HepG2 (cell line): Measurements from ENCODE around the gene CD14.

Experiments used
- AKAP8 ChIP-seq: sonication (generic); formaldehyde crosslinking; IDR thresholded peaks from 2 replicates; pipeline ENCODE4 v1.5.1; 2020; ENCODE audit warnings: mild to moderate bottlenecking, missing genetic modification reagents
- JUN ChIP-seq: sonication (generic); formaldehyde crosslinking; IDR thresholded peaks from 2 replicates; pipeline ENCODE4 v1.4.0; 2020; ENCODE audit warnings: mild to moderate bottlenecking, missing genetic modification reagents
- MEIS2 ChIP-seq: sonication (generic); formaldehyde crosslinking; IDR thresholded peaks from 2 replicates; pipeline ENCODE4 v1.9.0; 2021; ENCODE audit warnings: mild to moderate bottlenecking, missing genetic modification reagents
- RAD21 ChIP-seq: fragments of 450-650 bp; formaldehyde crosslinking; IDR thresholded peaks from 2 replicates; pipeline ENCODE4 v1.5.0; 2020; ENCODE audit warnings: mild to moderate bottlenecking
- SOX6 ChIP-seq, 2 experiments: fragments of 450-650 bp in 1 of 2; sonication (generic) in 1 of 2; formaldehyde crosslinking in 1 of 2; IDR thresholded peaks; 2 replicates each; pipeline versions ENCODE4 v1.4.0 to v1.6.1; 2017 to 2020; ENCODE audit warnings: antibody characterized with exemption in 1 of 2, mild to moderate bottlenecking in 1 of 2, missing genetic modification reagents in 1 of 2
- ZNF841 ChIP-seq: sonication (generic); formaldehyde crosslinking; IDR thresholded peaks from 2 replicates; pipeline ENCODE4 v1.8.1; 2023; ENCODE audit warnings: missing genetic modification reagents, borderline replicate concordance
- TF ChIP-seq, protein P1 (sequence below): fragments of 450-650 bp; IDR thresholded peaks from 2 replicates; pipeline ENCODE4 v1.6.1; 2017; ENCODE audit warnings: mild to moderate bottlenecking
- TF ChIP-seq, protein P2 (sequence below): sonication (generic); formaldehyde crosslinking; IDR thresholded peaks from 2 replicates; pipeline ENCODE4 v1.5.0; 2020; ENCODE audit warnings: mild to moderate bottlenecking, missing genetic modification reagents, moderate library complexity

DNA sequence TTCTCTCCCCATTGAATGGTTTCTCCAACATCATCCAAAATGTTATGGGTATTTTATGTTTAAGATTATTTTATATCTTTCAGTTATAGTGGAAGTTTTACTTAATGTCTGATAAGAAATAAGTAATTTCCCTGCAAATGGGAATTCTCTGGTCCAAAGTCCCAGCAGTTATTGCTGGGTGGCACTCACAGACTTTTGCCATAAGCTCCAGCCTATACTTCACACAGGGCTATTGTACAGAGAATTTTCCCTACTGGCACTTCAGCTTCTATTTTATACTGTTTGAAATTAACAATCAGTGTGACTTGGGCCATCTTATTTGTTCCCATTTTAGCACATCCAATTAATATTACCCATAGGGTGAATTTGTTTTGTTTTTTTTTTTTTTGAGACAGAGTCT is 32.9 kb downstream of the CD14 start:
- TF ChIP-seq ZNF841 (CRISPR knock-in tag) (no peak), SOX6 (IDR thresholded peaks at IDR 0.05) (no peak), SOX6 (CRISPR knock-in tag; IDR thresholded peaks at IDR 0.05) (no peak), RAD21 (CRISPR knock-in tag) (no peak), JUN (no peak), MEIS2 (CRISPR knock-in tag) (no peak), AKAP8 (CRISPR knock-in tag) (no peak)
- TF ChIP-seq, protein P1, sequence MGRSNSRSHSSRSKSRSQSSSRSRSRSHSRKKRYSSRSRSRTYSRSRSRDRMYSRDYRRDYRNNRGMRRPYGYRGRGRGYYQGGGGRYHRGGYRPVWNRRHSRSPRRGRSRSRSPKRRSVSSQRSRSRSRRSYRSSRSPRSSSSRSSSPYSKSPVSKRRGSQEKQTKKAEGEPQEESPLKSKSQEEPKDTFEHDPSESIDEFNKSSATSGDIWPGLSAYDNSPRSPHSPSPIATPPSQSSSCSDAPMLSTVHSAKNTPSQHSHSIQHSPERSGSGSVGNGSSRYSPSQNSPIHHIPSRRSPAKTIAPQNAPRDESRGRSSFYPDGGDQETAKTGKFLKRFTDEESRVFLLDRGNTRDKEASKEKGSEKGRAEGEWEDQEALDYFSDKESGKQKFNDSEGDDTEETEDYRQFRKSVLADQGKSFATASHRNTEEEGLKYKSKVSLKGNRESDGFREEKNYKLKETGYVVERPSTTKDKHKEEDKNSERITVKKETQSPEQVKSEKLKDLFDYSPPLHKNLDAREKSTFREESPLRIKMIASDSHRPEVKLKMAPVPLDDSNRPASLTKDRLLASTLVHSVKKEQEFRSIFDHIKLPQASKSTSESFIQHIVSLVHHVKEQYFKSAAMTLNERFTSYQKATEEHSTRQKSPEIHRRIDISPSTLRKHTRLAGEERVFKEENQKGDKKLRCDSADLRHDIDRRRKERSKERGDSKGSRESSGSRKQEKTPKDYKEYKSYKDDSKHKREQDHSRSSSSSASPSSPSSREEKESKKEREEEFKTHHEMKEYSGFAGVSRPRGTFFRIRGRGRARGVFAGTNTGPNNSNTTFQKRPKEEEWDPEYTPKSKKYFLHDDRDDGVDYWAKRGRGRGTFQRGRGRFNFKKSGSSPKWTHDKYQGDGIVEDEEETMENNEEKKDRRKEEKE: no peak
- TF ChIP-seq, protein P2, sequence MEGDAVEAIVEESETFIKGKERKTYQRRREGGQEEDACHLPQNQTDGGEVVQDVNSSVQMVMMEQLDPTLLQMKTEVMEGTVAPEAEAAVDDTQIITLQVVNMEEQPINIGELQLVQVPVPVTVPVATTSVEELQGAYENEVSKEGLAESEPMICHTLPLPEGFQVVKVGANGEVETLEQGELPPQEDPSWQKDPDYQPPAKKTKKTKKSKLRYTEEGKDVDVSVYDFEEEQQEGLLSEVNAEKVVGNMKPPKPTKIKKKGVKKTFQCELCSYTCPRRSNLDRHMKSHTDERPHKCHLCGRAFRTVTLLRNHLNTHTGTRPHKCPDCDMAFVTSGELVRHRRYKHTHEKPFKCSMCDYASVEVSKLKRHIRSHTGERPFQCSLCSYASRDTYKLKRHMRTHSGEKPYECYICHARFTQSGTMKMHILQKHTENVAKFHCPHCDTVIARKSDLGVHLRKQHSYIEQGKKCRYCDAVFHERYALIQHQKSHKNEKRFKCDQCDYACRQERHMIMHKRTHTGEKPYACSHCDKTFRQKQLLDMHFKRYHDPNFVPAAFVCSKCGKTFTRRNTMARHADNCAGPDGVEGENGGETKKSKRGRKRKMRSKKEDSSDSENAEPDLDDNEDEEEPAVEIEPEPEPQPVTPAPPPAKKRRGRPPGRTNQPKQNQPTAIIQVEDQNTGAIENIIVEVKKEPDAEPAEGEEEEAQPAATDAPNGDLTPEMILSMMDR: no peak
